Measurements from ENCODE around the gene PLB1. TPM values are rescaled to one million over a fixed set of nuclear protein-coding genes. Genes with fewer than 3 reads are reported as not detected.

PLB1 gene
- total RNA-seq, 4 donors from 2014 or later, result 6.3 to 15.4 (median 10.9) TPM

DNA sequence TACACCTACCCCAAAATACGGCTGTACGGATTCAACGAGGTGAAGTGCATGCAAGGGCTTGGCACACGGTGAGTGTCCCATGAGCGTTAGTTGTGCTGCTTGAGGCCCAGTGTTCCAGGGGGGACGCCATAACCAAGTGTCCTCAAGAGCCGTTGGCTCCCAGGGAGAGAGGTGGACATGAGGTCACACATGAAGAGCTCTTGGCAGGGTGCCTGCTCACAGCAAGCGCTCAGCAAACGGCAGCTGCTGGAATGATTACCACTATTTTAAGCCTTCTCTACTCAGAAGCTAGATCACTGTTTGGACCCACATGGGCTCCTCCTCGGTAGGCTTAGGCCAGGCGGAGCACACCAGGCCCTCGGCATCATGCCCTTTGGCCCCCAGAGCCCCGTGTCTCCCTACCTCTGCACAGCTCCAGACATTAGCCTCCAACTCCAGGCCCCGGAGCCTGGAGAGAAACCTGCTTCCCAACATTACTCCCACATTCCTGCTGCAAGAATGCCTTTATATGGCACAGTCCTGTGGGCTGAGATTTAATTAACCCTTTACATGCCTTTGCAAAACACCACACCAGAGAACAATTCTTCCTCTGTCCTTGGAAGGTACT lies 187.3 kb downstream of the PLB1 start:
- ATAC-seq (ENCODE audit: low FRiP score) (no peak), DNase-seq (ENCODE audit: low spot score) (no peak)
- TF ChIP-seq, protein P1, sequence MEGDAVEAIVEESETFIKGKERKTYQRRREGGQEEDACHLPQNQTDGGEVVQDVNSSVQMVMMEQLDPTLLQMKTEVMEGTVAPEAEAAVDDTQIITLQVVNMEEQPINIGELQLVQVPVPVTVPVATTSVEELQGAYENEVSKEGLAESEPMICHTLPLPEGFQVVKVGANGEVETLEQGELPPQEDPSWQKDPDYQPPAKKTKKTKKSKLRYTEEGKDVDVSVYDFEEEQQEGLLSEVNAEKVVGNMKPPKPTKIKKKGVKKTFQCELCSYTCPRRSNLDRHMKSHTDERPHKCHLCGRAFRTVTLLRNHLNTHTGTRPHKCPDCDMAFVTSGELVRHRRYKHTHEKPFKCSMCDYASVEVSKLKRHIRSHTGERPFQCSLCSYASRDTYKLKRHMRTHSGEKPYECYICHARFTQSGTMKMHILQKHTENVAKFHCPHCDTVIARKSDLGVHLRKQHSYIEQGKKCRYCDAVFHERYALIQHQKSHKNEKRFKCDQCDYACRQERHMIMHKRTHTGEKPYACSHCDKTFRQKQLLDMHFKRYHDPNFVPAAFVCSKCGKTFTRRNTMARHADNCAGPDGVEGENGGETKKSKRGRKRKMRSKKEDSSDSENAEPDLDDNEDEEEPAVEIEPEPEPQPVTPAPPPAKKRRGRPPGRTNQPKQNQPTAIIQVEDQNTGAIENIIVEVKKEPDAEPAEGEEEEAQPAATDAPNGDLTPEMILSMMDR (IDR thresholded peaks at IDR 0.05), result no peak

GRCh38 chr2:28684142-28684858 lies 188.4 kb downstream of the PLB1 start:
- no peak for ATAC-seq (ENCODE audit: low FRiP score)
- TF ChIP-seq, protein P1 (IDR thresholded peaks at IDR 0.05), result no peak
- DNase-seq (ENCODE audit: low spot score), result no peak

DNA sequence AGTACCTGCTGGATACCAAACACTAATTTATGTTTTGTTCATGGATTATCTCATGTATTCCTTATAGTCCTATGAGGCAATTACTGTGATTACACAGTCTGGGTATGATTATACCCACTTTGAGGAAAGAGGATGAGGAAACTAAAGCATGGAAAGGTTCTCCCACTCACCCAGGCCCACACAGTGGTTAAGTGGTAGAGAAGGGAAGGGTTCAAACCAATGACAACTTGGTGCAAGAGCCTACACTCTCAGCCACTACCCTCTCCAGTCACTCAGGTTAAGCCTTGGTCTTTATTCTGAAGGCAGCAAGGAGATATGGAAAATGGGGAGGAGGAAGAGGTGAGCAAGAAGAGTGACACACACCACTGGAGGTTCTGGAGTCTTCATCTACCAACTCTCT lies 191.3 kb downstream of the PLB1 start:
- ATAC-seq (ENCODE audit: low FRiP score), result no peak
- TF ChIP-seq, protein P1 (IDR thresholded peaks at IDR 0.05), result no peak
- DNase-seq (ENCODE audit: low spot score), result no peak

GRCh38 chr2:28687640-28688385 lies 192.0 kb downstream of the PLB1 start:
- DNase-seq (ENCODE audit: low spot score) (no peak), ATAC-seq (ENCODE audit: low FRiP score) (no peak)
- TF ChIP-seq, protein P1 (IDR thresholded peaks at IDR 0.05), result no peak

DNA sequence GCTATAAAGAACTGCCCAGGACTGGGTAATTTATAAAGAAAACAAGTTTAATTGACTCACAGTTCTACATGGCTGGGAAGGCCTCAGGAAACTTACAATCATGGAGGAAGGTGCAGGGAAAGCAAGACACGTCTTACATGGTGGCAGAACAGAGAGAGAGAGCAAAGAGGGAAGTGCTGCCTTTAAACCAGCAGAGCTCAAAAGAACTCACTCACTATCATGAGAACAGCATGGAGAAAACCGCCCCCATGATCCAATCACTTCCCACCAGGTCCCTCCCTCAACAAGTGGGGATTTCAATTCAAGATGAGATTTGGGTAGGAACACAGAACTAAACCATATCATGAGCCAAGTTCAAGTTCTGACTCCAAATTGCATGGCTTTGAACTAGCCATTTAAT lies 193.0 kb downstream of the PLB1 start:
- DNase-seq (ENCODE audit: low spot score), result no peak
- ATAC-seq (ENCODE audit: low FRiP score), result no peak

DNA sequence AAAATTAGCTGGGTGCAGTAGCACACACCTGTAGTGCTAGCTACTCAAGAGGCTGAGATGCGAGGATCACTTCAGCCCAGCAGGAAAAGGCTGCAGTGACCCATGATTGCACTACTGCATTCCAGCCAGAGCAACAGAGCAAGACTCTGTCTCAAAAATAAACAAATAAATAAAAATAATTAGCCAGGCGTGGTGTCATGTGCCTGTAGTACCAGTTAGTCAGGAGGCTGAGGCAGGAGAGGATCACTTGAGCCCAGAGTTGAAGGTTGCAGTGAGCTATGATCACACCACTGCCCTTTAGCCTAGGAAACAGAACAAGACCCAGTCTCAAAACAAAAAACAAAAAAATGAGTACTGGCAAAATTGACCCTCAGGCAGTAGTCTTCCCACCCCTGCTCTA lies 193.9 kb downstream of the PLB1 start:
- ATAC-seq (ENCODE audit: low FRiP score) (no peak), DNase-seq (ENCODE audit: low spot score) (no peak)
- TF ChIP-seq, protein P1 (IDR thresholded peaks at IDR 0.05), result no peak

More for the DNA sequence above, 193.0 kb downstream of the PLB1 start:
- TF ChIP-seq, protein P1 (IDR thresholded peaks at IDR 0.05), result no peak

Measured in omental fat pad (tissue), 4 donors.